ENCODE measurements around the gene SLC29A4.
"Not testable (repeated sequence)": the region's sequence is repeated elsewhere in the genome, so short reads cannot be mapped to it uniquely, and the experiment has no call there.

SLC29A4 gene

GRCh38 chr7:5303591-5304505 lies 21.1 kb downstream of the SLC29A4 start:
- ChIA-PET POLR2A (no interaction called here), CTCF (no interaction called here)
- DNase-seq (ENCODE audit: low read depth, low spot score), result no peak
- no peak for TF ChIP-seq CTCF (IDR thresholded peaks at IDR 0.05; ENCODE audit: insufficient read depth, low read length, missing control alignments)
- H3K4me3 ChIP-seq (ENCODE audit: low read depth, low read length), result no peak overlapping the region

- CTCF ChIA-PET, result interaction anchor here (0.6 kb wide), 1 partner anchor 12 kb away, joined by 3 read pairs; no protein-coding TSS in a partner anchor
- H3K4me3 ChIP-seq (ENCODE audit: low read depth, low read length); POLR2A ChIA-PET; DNase-seq (ENCODE audit: low read depth, low spot score): not testable (repeated sequence)
Observed at GRCh38 chr7:5305050-5305449, 22.3 kb downstream of the SLC29A4 start.

- DNase-seq (ENCODE audit: low read depth, low spot score); CTCF ChIA-PET; POLR2A ChIA-PET; H3K4me3 ChIP-seq (ENCODE audit: low read depth, low read length): not testable (repeated sequence)
Observed at GRCh38 chr7:5307221-5308142, 24.7 kb downstream of the SLC29A4 start.

- DNase-seq (ENCODE audit: low read depth, low spot score), result no peak
- no peak overlapping the region for H3K4me3 ChIP-seq (ENCODE audit: low read depth, low read length)
- TF ChIP-seq CTCF (IDR thresholded peaks at IDR 0.05; ENCODE audit: insufficient read depth, low read length, missing control alignments), result no peak
- CTCF ChIA-PET, result no interaction called here
- POLR2A ChIA-PET, result no interaction called here
Observed at GRCh38 chr7:5309146-5309545, 26.4 kb downstream of the SLC29A4 start.

- DNase-seq (ENCODE audit: low read depth, low spot score), result no peak
- CTCF ChIA-PET, result no interaction called here
- POLR2A ChIA-PET, result no interaction called here
- TF ChIP-seq CTCF (IDR thresholded peaks at IDR 0.05; ENCODE audit: insufficient read depth, low read length, missing control alignments), result no peak
- H3K4me3 ChIP-seq (ENCODE audit: low read depth, low read length), result no peak overlapping the region
Observed at GRCh38 chr7:5310822-5311405, 28.2 kb downstream of the SLC29A4 start.

GRCh38 chr7:5312276-5313070 lies 29.7 kb downstream of the SLC29A4 start:
- H3K4me3 ChIP-seq (ENCODE audit: low read depth, low read length); POLR2A ChIA-PET; DNase-seq (ENCODE audit: low read depth, low spot score); CTCF ChIA-PET: not testable (repeated sequence)

GRCh38 chr7:5313076-5313885 lies 30.5 kb downstream of the SLC29A4 start:
- DNase-seq (ENCODE audit: low read depth, low spot score); CTCF ChIA-PET; POLR2A ChIA-PET; H3K4me3 ChIP-seq (ENCODE audit: low read depth, low read length): not testable (repeated sequence)
